ENCODE measurements around the gene RASA3. TPM values are rescaled to one million over a fixed set of nuclear protein-coding genes. Genes with fewer than 3 reads are reported as not detected.
"Not testable (repeated sequence)": the region's sequence is repeated elsewhere in the genome, so short reads cannot be mapped to it uniquely, and the experiment has no call there.

Gene RASA3
- total RNA-seq, 2 donors from 2014 or later: 6.3 to 12.0 TPM

DNA sequence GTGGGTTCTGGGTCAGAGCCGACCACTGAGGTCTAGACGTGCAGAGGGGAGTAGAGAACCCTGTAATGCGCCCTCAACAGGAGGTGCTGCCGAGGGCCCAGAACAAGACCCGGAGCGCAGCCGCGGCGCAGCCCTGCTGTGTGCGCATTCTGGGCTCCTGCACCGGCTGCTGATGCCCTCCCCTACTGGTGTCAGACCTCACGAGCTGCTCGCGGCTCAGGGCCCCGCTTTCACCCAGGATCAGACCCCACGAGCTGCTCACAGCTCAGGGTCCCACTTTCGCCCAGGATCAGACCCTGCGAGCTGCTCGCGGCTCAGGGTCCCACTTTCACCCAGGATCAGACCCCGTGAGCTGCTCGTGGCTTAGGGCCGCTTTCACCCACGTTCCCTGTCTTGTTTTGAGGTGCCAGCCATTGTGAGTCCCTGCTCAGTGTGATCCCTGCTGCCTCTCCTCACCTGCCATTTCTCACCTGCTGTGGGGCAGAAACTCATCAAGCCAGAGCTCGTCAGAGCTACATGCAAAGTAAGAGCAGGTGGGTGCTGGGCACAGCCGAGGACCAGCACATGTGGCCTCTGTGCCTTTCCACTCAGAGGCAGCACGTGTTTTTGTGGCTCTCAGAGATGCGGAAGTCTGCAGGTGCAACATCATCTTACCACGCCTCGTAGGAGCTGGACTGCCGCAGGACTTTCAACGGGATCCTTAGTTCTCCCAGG, 111.5 kb downstream of the RASA3 start:
- 92 to 95% methylated on average over 24 to 32 of the region's 32 CpGs for WGBS, 2 experiments (ENCODE audit: insufficient coverage in 1 of 2, insufficient read length in 1 of 2)
- peak overlapping the region; percentile 2 for H3K27ac Mint-ChIP-seq

GRCh38 chr13:114020134-114020533, 112.3 kb downstream of the RASA3 start:
- H3K4me1 ChIP-seq (ENCODE audit: control insufficient read depth, insufficient read depth, low read length); H3K9me3 ChIP-seq (ENCODE audit: control insufficient read depth, low read length); H3K27ac ChIP-seq (ENCODE audit: low read depth, low read length); H3K4me3 Mint-ChIP-seq; H3K4me1 Mint-ChIP-seq; H3K36me3 ChIP-seq (ENCODE audit: control insufficient read depth, insufficient read depth, low read length); H3K27me3 Mint-ChIP-seq (ENCODE audit: insufficient read depth); H3K27ac Mint-ChIP-seq; H3K9ac ChIP-seq (ENCODE audit: extremely low read depth, low read length, poor library complexity, severe bottlenecking); DNase-seq; H3K4me3 ChIP-seq (ENCODE audit: low read length); H3K9me3 Mint-ChIP-seq; H3K27me3 ChIP-seq (ENCODE audit: control insufficient read depth, insufficient read depth, low read length, poor library complexity, severe bottlenecking): not testable (repeated sequence)
- WGBS, 2 experiments (ENCODE audit: insufficient coverage in 1 of 2, insufficient read length in 1 of 2): 96 to 98% methylated on average over 11 to 14 of the region's 14 CpGs
- peaks cover 15% of the 10 kb centered on the region for H3K36me3 Mint-ChIP-seq (ENCODE audit: low read depth)

More for the DNA sequence above, 111.5 kb downstream of the RASA3 start:
- DNase-seq: no peak
- no peak overlapping the region for H3K4me3 Mint-ChIP-seq
- no peak overlapping the region for H3K9ac ChIP-seq (ENCODE audit: extremely low read depth, low read length, poor library complexity, severe bottlenecking)
- H3K36me3 Mint-ChIP-seq (ENCODE audit: low read depth): peaks cover 15% of the 10 kb centered on the region
- TF ChIP-seq, protein P1, sequence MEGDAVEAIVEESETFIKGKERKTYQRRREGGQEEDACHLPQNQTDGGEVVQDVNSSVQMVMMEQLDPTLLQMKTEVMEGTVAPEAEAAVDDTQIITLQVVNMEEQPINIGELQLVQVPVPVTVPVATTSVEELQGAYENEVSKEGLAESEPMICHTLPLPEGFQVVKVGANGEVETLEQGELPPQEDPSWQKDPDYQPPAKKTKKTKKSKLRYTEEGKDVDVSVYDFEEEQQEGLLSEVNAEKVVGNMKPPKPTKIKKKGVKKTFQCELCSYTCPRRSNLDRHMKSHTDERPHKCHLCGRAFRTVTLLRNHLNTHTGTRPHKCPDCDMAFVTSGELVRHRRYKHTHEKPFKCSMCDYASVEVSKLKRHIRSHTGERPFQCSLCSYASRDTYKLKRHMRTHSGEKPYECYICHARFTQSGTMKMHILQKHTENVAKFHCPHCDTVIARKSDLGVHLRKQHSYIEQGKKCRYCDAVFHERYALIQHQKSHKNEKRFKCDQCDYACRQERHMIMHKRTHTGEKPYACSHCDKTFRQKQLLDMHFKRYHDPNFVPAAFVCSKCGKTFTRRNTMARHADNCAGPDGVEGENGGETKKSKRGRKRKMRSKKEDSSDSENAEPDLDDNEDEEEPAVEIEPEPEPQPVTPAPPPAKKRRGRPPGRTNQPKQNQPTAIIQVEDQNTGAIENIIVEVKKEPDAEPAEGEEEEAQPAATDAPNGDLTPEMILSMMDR (conservative IDR thresholded peaks at IDR 0.05): no peak
- H3K36me3 ChIP-seq (ENCODE audit: control insufficient read depth, insufficient read depth, low read length): no peaks in the 10 kb centered on the region
- H3K27ac ChIP-seq (ENCODE audit: low read depth, low read length): no peak overlapping the region
- no peaks in the 10 kb centered on the region for H3K9me3 Mint-ChIP-seq
- no peaks in the 10 kb centered on the region for H3K27me3 Mint-ChIP-seq (ENCODE audit: insufficient read depth)
- H3K27me3 ChIP-seq (ENCODE audit: control insufficient read depth, insufficient read depth, low read length, poor library complexity, severe bottlenecking): no peaks in the 10 kb centered on the region
- H3K9me3 ChIP-seq (ENCODE audit: control insufficient read depth, low read length): no peaks in the 10 kb centered on the region
- peaks cover 5% of the 10 kb centered on the region for H3K4me1 ChIP-seq (ENCODE audit: control insufficient read depth, insufficient read depth, low read length)
- H3K4me3 ChIP-seq (ENCODE audit: low read length): no peak overlapping the region
- peaks cover 4% of the 10 kb centered on the region for H3K4me1 Mint-ChIP-seq

- Mint-ChIP-seq H3K27me3 (ENCODE audit: insufficient read depth) (no peaks in the 10 kb centered on the region), H3K9me3 (no peaks in the 10 kb centered on the region), H3K36me3 (ENCODE audit: low read depth) (peaks cover 15% of the 10 kb centered on the region), H3K4me3 (no peak overlapping the region), H3K27ac (no peak overlapping the region), H3K4me1 (no peaks in the 10 kb centered on the region)
- TF ChIP-seq, protein P1 (conservative IDR thresholded peaks at IDR 0.05): no peak
- no peak overlapping the region for H3K9ac ChIP-seq (ENCODE audit: extremely low read depth, low read length, poor library complexity, severe bottlenecking)
- peak; percentile 78 for DNase-seq
- no peaks in the 10 kb centered on the region for H3K27me3 ChIP-seq (ENCODE audit: control insufficient read depth, insufficient read depth, low read length, poor library complexity, severe bottlenecking)
- 93 to 97% methylated on average over 6 to 13 of the region's 13 CpGs for WGBS, 2 experiments (ENCODE audit: insufficient coverage in 1 of 2, insufficient read length in 1 of 2)
- no peak overlapping the region for H3K27ac ChIP-seq (ENCODE audit: low read depth, low read length)
- H3K4me3 ChIP-seq (ENCODE audit: low read length): no peak overlapping the region
- no peaks in the 10 kb centered on the region for H3K36me3 ChIP-seq (ENCODE audit: control insufficient read depth, insufficient read depth, low read length)
- no peaks in the 10 kb centered on the region for H3K9me3 ChIP-seq (ENCODE audit: control insufficient read depth, low read length)
- H3K4me1 ChIP-seq (ENCODE audit: control insufficient read depth, insufficient read depth, low read length): no peaks in the 10 kb centered on the region
Measured at GRCh38 chr13:114019367-114019766, 113.1 kb downstream of the RASA3 start.
